Neural crest cell (in vitro differentiated cells): Measurements from ENCODE around the gene ACAP2. TPM values are rescaled to one million over a fixed set of nuclear protein-coding genes. Genes with fewer than 3 reads are reported as not detected.

Experiments used
- DNase-seq: peaks from one replicate; pipeline ENCODE4 v3.0.0; 2021; ENCODE audit warnings: low read depth, mixed read lengths, low spot score
- H3K27ac Mint-ChIP-seq: one replicate; pipeline ENCODE4 v1.8.0; 2021; ENCODE audit warnings: mild to moderate bottlenecking, mixed read lengths; ENCODE audit not compliant: unreplicated experiment
- H3K27me3 Mint-ChIP-seq: 2 replicates; pipeline ENCODE4 v1.8.0; 2021; ENCODE audit warnings: low read depth, mild to moderate bottlenecking, mixed read lengths
- H3K36me3 Mint-ChIP-seq: 2 replicates; pipeline ENCODE4 v1.8.0; 2021; ENCODE audit warnings: low read depth, mild to moderate bottlenecking, mixed read lengths
- H3K4me1 Mint-ChIP-seq: 2 replicates; pipeline ENCODE4 v1.8.0; 2021; ENCODE audit warnings: mixed read lengths
- H3K4me3 Mint-ChIP-seq: one replicate; pipeline ENCODE4 v1.8.0; 2021; ENCODE audit warnings: mild to moderate bottlenecking, mixed read lengths
- H3K9me3 Mint-ChIP-seq: 2 replicates; pipeline ENCODE4 v1.8.0; 2021; ENCODE audit warnings: mixed read lengths
- CTCF ChIP-seq: fragments of 200-600 bp; sonication (generic); conservative IDR thresholded peaks from 2 replicates; pipeline ENCODE4 v1.5.0; 2021; ENCODE audit warnings: antibody characterized with exemption, mild to moderate bottlenecking
- total RNA-seq: library from RNA; stranded (reverse); gene quantifications from 2 replicates; pipeline ENCODE4 v1.2.1, GENCODE V29; 2021

ACAP2 gene
- total RNA-seq, 1 donor from 2014 or later = 35.7 TPM

DNA sequence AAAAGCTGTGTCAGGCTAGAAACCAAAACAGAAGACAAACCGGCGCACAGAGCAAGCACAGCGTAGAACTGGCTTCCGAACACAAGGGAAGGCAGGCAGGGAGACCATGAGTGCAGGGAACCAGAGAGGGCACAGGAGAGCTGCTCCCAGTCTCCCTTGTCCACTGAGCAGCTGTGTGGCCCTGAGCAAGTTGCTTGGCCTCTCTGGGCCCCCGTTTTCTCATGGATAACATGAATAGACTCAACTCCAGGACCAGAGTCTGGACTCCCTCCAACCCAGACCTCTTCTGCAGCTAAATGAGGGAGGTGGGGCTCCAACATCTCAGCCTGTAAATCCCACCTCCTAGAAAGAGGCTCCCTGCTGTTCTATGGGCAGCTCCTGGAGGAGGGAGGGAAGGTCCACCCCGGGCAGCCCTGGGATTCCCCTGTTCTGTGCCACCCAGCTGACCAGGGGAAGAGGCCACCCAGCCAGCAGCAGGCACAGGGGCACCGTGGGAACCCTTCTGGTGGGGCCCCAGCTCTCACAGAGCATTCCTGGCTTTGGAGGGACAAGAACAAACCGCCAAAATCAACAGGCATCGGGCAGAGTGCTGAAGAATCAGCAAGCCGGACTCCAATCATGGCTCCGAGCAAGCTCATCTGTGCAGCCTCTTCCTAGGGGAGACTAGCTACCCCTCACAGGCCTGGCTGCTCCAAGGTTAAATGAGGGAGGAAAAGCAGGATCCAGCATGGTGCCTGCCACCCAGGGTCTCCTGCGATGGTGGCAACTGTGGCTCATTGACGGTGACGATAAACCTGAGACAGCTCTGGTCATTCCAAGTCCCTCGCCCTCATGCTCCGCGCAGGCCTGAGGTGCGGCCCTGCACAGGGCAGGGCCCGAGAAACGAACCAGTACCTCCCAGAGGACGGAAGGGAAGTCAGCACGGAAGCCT lies 187.0 kb downstream of the ACAP2 start:
- Mint-ChIP-seq H3K27me3 (no peaks in the 10 kb centered on the region), H3K36me3 (peaks cover 2% of the 10 kb centered on the region), H3K4me3 (no peak overlapping the region), H3K4me1 (peaks cover 28% of the 10 kb centered on the region), H3K9me3 (no peaks in the 10 kb centered on the region), H3K27ac (no peak overlapping the region)
- DNase-seq = no peak
- no peak for TF ChIP-seq CTCF

GRCh38 chr3:195255176-195255500 lies 187.7 kb downstream of the ACAP2 start:
- Mint-ChIP-seq H3K27ac (peak overlapping the region; percentile 73), H3K4me1 (peaks cover 24% of the 10 kb centered on the region)
- no peak for TF ChIP-seq CTCF

GRCh38 chr3:195254454-195255175 lies 188.2 kb downstream of the ACAP2 start:
- Mint-ChIP-seq H3K27me3 (no peaks in the 10 kb centered on the region), H3K27ac (peak overlapping the region; percentile 73), H3K9me3 (no peaks in the 10 kb centered on the region), H3K4me3 (no peak overlapping the region), H3K4me1 (peaks cover 24% of the 10 kb centered on the region), H3K36me3 (peaks cover 2% of the 10 kb centered on the region)
- DNase-seq = no peak
- no peak for TF ChIP-seq CTCF

More at GRCh38 chr3:195255176-195255500, 187.7 kb downstream of the ACAP2 start:
- Mint-ChIP-seq H3K36me3 (peaks cover 2% of the 10 kb centered on the region), H3K4me3 (no peak overlapping the region), H3K27me3 (no peaks in the 10 kb centered on the region), H3K9me3 (no peaks in the 10 kb centered on the region)
- DNase-seq = no peak

DNA sequence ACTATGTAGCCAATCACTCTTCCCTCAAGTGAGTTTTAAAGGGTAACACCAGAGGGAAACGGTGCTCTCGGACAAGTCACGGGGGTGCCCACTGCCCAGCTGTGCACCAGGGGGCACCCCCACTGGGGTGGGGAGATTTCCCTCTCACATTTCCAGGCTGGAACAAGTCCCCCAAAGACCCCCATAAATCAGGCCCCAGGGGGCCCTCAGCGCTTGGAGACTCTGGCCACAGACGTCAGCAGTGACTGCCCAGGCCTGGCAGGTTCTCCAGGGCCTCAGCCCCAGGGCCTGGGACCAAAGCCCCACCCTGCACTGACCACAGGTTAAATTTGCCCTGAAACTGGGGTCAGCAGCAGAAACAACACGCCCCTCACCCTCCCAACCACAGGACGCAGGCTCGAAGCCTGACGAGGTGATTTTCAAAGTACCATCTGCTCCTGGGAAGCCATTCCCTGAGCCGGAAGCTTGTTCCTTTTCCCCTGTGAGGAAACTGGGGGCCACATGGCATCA lies 188.8 kb downstream of the ACAP2 start:
- Mint-ChIP-seq H3K27me3 (no peaks in the 10 kb centered on the region), H3K36me3 (peaks cover 2% of the 10 kb centered on the region), H3K4me3 (no peak overlapping the region), H3K4me1 (peaks cover 24% of the 10 kb centered on the region), H3K27ac (no peak overlapping the region), H3K9me3 (no peaks in the 10 kb centered on the region)
- TF ChIP-seq CTCF = no peak
- DNase-seq = no peak

DNA sequence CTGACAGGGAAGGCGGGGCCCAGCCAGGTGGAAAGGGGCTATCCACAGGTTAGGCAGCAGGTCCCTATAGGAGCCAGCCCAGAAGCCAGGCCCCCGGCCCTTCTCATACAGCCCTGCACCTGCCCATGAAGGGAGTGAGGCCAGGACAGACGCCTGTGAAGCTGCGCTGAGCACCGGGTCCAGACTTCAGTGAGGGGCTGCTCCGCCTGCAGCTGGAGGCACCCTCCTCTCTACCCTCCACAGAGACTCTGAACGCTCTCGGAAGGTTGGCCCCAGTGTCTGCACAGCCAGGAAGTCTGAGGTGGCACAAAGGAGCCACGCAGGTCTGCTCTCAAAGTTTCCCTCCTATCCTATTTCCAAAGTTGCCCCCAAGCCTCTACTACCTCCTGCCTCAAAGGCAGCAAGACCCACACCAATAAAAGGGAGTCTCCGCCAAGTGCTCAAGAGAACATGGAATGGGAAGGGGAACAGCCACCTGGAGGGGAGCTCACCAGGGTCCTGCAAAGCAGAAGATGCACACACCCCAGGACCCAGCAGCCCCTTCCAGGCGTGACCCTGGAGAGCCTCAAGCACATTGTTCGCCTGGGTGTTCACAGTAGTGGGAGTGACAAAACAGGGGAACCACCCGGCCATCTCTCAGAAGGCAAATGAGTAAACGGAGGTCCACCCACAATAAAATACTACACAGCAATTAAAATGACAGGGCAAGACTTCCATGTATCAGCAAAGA lies 191.3 kb downstream of the ACAP2 start:
- Mint-ChIP-seq H3K36me3 (peaks cover 2% of the 10 kb centered on the region), H3K4me3 (no peak overlapping the region), H3K27me3 (no peaks in the 10 kb centered on the region), H3K27ac (no peak overlapping the region), H3K9me3 (no peaks in the 10 kb centered on the region), H3K4me1 (peaks cover 21% of the 10 kb centered on the region)
- TF ChIP-seq CTCF = no peak
- DNase-seq = no peak
